ENCODE measurements around the gene LRRC4C. TPM values are rescaled to one million over a fixed set of nuclear protein-coding genes. Genes with fewer than 3 reads are reported as not detected.

Gene LRRC4C
- polyA plus RNA-seq, 1 experiment = 0.02 TPM

DNA sequence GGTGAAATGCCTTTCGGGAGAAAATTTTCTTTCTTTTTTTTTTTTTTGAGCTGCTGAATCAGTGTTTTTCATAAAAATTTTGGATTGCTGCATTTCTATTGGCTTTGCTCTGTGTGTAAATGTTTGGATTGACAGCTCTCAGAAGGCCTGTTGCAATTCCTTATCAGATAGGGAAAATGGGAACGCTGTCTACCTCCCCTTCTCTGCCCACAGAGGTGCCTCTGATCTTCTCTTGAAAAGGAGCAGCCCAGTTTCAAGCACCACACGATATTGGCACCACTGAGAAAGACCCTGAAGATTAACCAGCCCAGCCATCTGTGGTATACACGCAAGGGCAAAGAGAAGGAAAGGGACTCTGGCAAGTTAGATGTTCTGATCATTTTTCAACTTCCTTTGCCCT lies 1272.2 kb downstream of the LRRC4C start:
- Histone ChIP-seq H3K9me3 (ENCODE audit: control insufficient read depth, insufficient read depth, low read length) (peaks cover 3% of the 10 kb centered on the region; the same call in 1 of the 2 replicates), H3K27me3 (ENCODE audit: control insufficient read depth, insufficient read depth, low read length) (no peaks in the 10 kb centered on the region), H3K27ac (ENCODE audit: low read depth, low read length) (no peak overlapping the region), H3K4me3 (ENCODE audit: low read depth, low read length) (no peak overlapping the region)
- ChIA-PET CTCF (no interaction called here), POLR2A (no interaction called here)
- TF ChIP-seq, protein P1, sequence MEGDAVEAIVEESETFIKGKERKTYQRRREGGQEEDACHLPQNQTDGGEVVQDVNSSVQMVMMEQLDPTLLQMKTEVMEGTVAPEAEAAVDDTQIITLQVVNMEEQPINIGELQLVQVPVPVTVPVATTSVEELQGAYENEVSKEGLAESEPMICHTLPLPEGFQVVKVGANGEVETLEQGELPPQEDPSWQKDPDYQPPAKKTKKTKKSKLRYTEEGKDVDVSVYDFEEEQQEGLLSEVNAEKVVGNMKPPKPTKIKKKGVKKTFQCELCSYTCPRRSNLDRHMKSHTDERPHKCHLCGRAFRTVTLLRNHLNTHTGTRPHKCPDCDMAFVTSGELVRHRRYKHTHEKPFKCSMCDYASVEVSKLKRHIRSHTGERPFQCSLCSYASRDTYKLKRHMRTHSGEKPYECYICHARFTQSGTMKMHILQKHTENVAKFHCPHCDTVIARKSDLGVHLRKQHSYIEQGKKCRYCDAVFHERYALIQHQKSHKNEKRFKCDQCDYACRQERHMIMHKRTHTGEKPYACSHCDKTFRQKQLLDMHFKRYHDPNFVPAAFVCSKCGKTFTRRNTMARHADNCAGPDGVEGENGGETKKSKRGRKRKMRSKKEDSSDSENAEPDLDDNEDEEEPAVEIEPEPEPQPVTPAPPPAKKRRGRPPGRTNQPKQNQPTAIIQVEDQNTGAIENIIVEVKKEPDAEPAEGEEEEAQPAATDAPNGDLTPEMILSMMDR (IDR thresholded peaks at IDR 0.05; ENCODE audit: low read depth, low read length) = no peak
- DNase-seq (ENCODE audit: low read depth, low spot score) = no peak

DNA sequence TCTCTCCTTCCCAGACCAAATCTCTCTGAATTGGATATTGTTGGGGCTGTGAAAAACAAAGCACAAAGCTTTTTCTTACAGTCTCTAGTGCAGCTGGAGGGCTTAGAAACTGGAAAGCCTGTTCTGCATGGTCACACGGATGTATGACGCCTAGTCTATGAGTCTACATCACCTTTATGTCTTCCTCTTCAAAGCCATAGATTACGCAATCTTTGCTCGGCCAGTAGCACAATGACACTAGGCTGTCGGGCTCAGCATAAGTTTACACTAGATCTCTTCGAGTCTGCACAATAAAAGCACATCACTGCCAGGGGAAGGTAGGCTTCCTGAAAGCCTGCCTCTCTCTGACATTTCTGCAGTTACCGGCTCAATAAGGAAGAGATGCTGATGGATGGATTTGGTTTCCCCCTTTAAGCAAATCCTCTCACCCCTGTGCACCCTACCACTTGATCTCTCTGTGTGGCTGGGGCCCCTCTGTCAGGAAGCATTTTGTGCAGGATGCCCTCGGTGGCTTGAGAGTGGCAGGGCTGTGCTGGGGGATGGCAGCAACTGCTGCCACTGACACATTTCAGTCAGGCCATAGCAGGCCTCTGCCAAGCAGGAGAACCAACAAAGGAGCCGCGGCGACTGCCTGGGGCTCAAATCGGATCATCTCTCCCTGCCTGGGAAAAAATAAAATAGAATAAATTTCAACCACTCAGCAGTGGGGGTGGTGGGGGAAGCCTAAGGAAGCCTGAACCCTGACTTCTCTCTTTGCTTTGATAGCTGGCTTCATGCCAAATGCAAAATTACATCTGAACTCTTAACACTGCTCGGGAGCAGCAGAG lies 1272.8 kb downstream of the LRRC4C start:
- CTCF ChIA-PET = no interaction called here
- no peak for DNase-seq (ENCODE audit: low read depth, low spot score)
- TF ChIP-seq, protein P1 (IDR thresholded peaks at IDR 0.05; ENCODE audit: low read depth, low read length) = no peak

DNA sequence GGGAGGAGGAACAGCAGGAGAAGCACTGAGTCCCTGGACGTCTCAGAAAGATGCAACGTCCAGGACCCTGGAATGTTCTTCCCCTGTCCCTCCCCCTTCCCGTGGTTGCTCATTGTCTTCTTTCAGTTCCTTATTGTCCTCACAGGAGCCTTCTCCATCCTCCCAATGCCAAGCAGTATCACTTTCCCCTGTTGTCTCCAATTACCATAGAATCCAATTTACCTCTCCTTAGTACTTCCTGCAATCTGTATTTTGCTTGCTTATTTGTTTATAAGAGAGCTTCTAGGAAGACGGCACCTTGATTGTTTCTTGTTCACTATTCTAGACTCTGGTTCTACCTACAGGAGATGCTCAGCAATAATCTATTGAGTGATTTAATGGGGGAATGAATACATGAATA lies 1273.7 kb downstream of the LRRC4C start:
- CTCF ChIA-PET = no interaction called here
- POLR2A ChIA-PET = no interaction called here
- H3K9me3 ChIP-seq (ENCODE audit: control insufficient read depth, insufficient read depth, low read length) = no peaks in the 10 kb centered on the region; the same call in 1 of the 2 replicates
- no peaks in the 10 kb centered on the region for H3K27me3 ChIP-seq (ENCODE audit: control insufficient read depth, insufficient read depth, low read length)
- H3K4me3 ChIP-seq (ENCODE audit: low read depth, low read length) = no peak overlapping the region
- no peak for DNase-seq (ENCODE audit: low read depth, low spot score)
- TF ChIP-seq, protein P1 (IDR thresholded peaks at IDR 0.05; ENCODE audit: low read depth, low read length) = no peak
- no peak overlapping the region for H3K27ac ChIP-seq (ENCODE audit: low read depth, low read length)

More for the DNA sequence above, 1272.8 kb downstream of the LRRC4C start:
- POLR2A ChIA-PET = no interaction called here
- H3K4me3 ChIP-seq (ENCODE audit: low read depth, low read length) = no peak overlapping the region
- H3K27me3 ChIP-seq (ENCODE audit: control insufficient read depth, insufficient read depth, low read length) = no peaks in the 10 kb centered on the region
- H3K27ac ChIP-seq (ENCODE audit: low read depth, low read length) = no peak overlapping the region
- no peaks in the 10 kb centered on the region; the same call in 1 of the 2 replicates for H3K9me3 ChIP-seq (ENCODE audit: control insufficient read depth, insufficient read depth, low read length)

DNA sequence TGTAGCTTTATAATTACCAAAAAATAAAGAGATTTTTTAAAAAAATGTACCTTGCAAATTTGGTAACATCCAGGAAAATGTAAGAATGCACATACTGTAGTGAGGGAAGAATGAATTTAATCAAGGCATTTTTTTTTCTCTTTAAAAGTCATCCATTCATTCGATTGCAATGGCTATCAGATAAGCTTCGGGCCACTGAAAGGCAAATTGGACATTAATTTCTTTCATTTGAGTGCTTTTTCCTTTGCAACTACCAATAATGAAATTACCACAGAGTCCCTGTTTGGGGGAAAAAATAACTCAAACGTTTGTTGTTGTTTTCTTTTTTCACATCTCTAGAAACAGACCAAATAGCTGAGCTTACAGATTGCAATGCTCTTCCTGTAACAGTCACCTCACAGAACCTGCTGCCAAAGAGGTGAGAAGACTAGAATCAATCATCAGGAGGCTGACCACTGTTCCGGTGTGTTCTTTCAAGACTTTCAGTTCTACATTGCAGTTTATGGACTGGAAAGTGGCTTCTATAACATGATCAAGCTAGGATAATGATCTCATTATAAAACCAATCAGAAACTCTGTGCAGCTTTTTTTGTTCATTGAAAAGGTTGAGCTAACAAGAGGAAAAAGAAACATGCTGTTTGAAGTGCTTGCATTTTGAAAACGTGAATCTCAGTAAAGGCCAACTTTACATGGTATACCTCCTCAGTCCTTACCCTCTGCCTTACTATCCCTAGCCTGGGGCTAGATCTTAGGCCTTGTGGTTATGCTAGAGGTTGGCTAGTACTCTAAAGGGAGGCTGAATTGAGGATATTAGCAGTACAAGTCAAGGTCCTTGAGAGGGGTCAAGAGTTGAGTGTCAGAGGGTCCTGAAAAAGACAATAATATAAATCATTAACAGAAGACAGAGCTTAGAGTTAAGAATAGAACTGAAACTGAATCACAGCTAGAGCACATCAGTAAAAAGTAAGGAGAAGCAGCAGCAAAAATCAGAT lies 1276.1 kb downstream of the LRRC4C start:
- TF ChIP-seq, protein P1 (IDR thresholded peaks at IDR 0.05; ENCODE audit: low read depth, low read length) = no peak
- POLR2A ChIA-PET = no interaction called here
- CTCF ChIA-PET = no interaction called here
- Histone ChIP-seq H3K27ac (ENCODE audit: low read depth, low read length) (no peak overlapping the region), H3K27me3 (ENCODE audit: control insufficient read depth, insufficient read depth, low read length) (no peaks in the 10 kb centered on the region), H3K9me3 (ENCODE audit: control insufficient read depth, insufficient read depth, low read length) (no peaks in the 10 kb centered on the region; the same call in 1 of the 2 replicates), H3K4me3 (ENCODE audit: low read depth, low read length) (no peak overlapping the region)
- no peak for DNase-seq (ENCODE audit: low read depth, low spot score)

Data from AG04450 (cell line).